Measurements from ENCODE around the gene TOX2.

GRCh38 chr20:43969501-43970182, 55.0 kb downstream of the TOX2 start:
- no peak for TF ChIP-seq CTCF (conservative IDR thresholded peaks at IDR 0.05; ENCODE audit: low read depth, low read length)
- TF ChIP-seq EZH2 (IDR thresholded peaks at IDR 0.05; ENCODE audit: low read length, unreplicated experiment) = no peak
- TF ChIP-seq EZH2phosphoT487 (IDR thresholded peaks at IDR 0.05; ENCODE audit: borderline replicate concordance, low read length) = no peak

Measured in PC-3 (cell line).